Measurements from ENCODE around the gene PHYKPL. TPM values are rescaled to one million over a fixed set of nuclear protein-coding genes. Genes with fewer than 3 reads are reported as not detected.

Gene PHYKPL
- total and polyA plus RNA-seq, 7 donors = 22.3 to 51.6 (median 43.4) TPM

DNA sequence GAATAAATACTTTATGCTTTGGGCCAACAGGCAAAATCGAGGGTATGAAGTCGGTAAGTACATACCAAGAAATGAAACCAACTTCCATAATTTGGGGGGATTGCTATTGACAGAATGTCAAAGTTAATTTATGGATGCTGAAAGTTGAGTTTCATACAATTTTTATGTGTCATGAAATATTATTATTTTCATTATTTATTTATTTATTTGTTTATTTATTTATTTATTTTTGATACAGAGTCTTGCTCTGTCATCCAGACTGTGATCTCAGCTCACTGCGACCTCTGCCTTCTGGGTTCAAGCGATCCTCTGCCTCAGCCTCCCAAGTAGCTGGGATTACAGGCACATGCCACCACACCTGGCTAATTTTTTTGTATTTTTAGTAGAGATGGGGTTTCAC is 40.9 kb downstream of the PHYKPL start:
- H3K36me3 ChIP-seq (ENCODE audit: insufficient read depth in 1 of 2, low read depth in 1 of 2) = no peaks in the 10 kb centered on the region
- H3K4me3 ChIP-seq = no peak overlapping the region
- H3K9me3 ChIP-seq = no peaks in the 10 kb centered on the region
- intact Hi-C loops (cut with DNase I) = no loop called here
- no peaks in the 10 kb centered on the region for H3K4me1 ChIP-seq
- ATAC-seq (no peak), DNase-seq (no peak)
- TF ChIP-seq, protein P1, sequence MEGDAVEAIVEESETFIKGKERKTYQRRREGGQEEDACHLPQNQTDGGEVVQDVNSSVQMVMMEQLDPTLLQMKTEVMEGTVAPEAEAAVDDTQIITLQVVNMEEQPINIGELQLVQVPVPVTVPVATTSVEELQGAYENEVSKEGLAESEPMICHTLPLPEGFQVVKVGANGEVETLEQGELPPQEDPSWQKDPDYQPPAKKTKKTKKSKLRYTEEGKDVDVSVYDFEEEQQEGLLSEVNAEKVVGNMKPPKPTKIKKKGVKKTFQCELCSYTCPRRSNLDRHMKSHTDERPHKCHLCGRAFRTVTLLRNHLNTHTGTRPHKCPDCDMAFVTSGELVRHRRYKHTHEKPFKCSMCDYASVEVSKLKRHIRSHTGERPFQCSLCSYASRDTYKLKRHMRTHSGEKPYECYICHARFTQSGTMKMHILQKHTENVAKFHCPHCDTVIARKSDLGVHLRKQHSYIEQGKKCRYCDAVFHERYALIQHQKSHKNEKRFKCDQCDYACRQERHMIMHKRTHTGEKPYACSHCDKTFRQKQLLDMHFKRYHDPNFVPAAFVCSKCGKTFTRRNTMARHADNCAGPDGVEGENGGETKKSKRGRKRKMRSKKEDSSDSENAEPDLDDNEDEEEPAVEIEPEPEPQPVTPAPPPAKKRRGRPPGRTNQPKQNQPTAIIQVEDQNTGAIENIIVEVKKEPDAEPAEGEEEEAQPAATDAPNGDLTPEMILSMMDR (IDR thresholded peaks at IDR 0.05) = no peak
- no peak overlapping the region for H3K27ac ChIP-seq
- WGBS, 3 donors = 69 to 81% (median 81%) methylated on average over 4 of the region's 4 CpGs
- no peaks in the 10 kb centered on the region for H3K27me3 ChIP-seq (ENCODE audit: insufficient read depth in 3 of 3, low read length in 2 of 3)

DNA sequence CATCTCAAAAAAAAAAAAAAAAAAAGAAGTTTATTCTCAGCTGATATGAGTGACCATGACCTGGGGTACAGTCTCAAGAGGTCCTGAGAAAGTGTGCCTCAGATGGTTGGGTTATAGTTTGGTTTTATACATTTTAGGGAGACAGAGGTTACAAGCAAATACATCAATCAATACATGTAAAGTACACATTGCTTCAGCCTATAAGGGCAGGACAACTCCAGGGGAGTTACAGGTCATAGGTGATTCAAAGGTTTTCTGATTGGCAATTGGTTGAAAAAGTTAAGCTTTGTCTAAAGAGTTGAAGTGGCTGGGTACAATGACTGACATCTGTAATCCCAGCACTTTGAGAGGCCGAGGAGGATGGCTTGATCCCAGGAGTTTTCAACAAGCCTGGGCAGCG is 43.2 kb downstream of the PHYKPL start:
- Histone ChIP-seq H3K27me3 (ENCODE audit: insufficient read depth in 3 of 3, low read length in 2 of 3) (no peaks in the 10 kb centered on the region), H3K9me3 (no peaks in the 10 kb centered on the region), H3K4me3 (no peak overlapping the region), H3K4me1 (no peaks in the 10 kb centered on the region), H3K36me3 (ENCODE audit: insufficient read depth in 1 of 2, low read depth in 1 of 2) (no peaks in the 10 kb centered on the region), H3K27ac (no peak overlapping the region)
- DNase-seq (no peak), ATAC-seq (no peak)
- intact Hi-C loops (cut with DNase I) = no loop called here
- WGBS, 3 donors = 39 to 66% (median 48%) methylated on average over 2 of the region's 2 CpGs
- TF ChIP-seq, protein P1 (IDR thresholded peaks at IDR 0.05) = no peak

DNA sequence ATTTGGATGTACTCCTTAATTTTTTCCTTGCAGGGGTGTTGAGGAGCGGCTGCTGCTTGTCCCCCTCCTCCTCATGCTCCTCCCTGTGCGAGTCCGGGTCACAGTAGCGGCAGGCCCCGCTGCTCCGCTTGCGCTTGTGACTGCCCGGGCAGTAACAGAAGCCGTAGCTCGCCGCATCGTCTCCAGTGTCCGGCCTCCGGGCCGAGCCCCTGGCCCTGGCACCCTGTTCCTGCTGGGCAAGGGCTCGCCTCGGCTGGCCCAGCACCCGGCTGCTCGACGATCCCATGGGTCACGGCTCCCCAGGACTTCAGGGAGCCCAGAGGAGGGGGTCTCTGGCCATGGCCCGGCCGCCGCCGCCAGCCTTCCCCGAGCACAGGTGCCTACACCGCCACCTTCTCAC is 45.6 kb downstream of the PHYKPL start, which contains the start of gene GMCL2:
GMCL2 (minus strand) TSS at position 358 of the 400 bp plus-strand sequence; CDS start at position 286, 72 bp downstream.
- DNase-seq = no peak
- 60 to 93% (median 76%) methylated on average over 24 to 27 of the region's 27 CpGs for WGBS, 3 donors
- H3K36me3 ChIP-seq (ENCODE audit: insufficient read depth in 1 of 2, low read depth in 1 of 2) = no peaks in the 10 kb centered on the region
- no peak within 1 kb of the TSS for H3K4me3 ChIP-seq
- no peak within 1 kb of the TSS for H3K27ac ChIP-seq
- intact Hi-C loops (cut with DNase I) = no loop called here
- no peaks in the 10 kb centered on the region for H3K9me3 ChIP-seq
- no peak for ATAC-seq
- no peaks in the 10 kb centered on the region for H3K27me3 ChIP-seq (ENCODE audit: insufficient read depth in 3 of 3, low read length in 2 of 3)
- no peaks in the 10 kb centered on the region for H3K4me1 ChIP-seq
- TF ChIP-seq, protein P1 (IDR thresholded peaks at IDR 0.05) = no peak

DNA sequence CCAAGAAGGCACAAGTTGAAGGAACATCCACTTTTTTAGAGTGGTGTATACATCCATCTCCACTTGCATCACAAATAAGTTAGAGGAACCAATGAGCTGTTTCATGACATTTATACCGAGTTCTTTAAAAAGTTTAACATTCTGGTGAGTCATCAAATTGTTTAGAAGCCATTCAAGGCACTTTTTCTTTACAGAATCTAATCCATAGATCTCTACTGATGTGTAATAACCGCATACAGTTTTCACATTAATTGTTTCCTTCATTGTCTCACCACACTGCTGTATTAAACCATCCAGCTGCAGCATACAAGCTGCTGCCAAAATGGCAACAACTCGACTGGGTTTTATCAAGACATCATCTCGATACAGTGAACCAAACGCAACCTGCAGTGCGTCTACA is 46.2 kb downstream of the PHYKPL start:
- no peaks in the 10 kb centered on the region for H3K36me3 ChIP-seq (ENCODE audit: insufficient read depth in 1 of 2, low read depth in 1 of 2)
- H3K4me1 ChIP-seq = no peaks in the 10 kb centered on the region
- WGBS, 3 donors = 58 to 65% (median 63%) methylated on average over 6 of the region's 6 CpGs
- intact Hi-C loops (cut with DNase I) = no loop called here
- TF ChIP-seq, protein P1 (IDR thresholded peaks at IDR 0.05) = no peak
- no peak for ATAC-seq
- no peak overlapping the region for H3K4me3 ChIP-seq
- no peaks in the 10 kb centered on the region for H3K27me3 ChIP-seq (ENCODE audit: insufficient read depth in 3 of 3, low read length in 2 of 3)
- no peaks in the 10 kb centered on the region for H3K9me3 ChIP-seq
- no peak for DNase-seq
- H3K27ac ChIP-seq = no peak overlapping the region

DNA sequence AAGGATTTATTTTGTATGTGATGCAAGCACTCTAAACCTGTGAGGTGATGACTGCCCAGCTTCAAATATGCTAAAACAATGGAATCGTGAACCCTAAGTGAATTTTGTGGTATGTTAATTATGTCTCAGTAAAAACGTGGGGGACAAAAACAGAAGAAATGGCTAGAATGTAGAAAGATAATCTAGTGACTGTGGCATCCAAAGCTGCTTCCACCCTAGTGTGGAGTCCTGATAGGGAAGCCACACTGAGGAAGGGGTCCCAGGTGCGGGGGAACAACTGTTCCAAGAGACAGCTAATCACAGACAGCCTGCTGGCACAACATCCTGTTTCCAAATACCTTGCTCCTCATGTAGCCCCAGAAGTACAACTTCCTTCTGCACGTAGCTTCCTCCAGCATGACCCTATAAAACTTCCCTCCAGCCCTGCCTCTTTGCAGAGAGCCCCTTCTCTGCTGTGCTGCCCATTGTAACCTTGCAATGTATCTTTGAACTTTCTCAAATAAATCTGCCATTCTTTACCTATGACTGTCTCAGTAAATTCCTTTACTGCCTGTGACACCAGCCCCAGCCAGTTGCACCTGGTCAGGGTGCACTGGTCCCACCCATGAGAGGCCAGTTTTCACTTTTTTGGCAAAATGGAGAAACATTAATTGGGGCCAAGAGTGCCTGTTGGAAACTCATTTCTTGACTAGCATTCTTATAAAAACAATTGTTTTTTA is 50.3 kb downstream of the PHYKPL start:
- ATAC-seq = no peak
- intact Hi-C loops (cut with DNase I) = no loop called here
- no peaks in the 10 kb centered on the region for H3K4me1 ChIP-seq
- H3K9me3 ChIP-seq = no peaks in the 10 kb centered on the region
- DNase-seq = no peak
- no peak overlapping the region for H3K4me3 ChIP-seq
- TF ChIP-seq, protein P1 (IDR thresholded peaks at IDR 0.05) = no peak
- WGBS, 3 donors = 46 to 53% (median 50%) methylated on average over 4 of the region's 4 CpGs
- H3K36me3 ChIP-seq (ENCODE audit: insufficient read depth in 1 of 2, low read depth in 1 of 2) = no peaks in the 10 kb centered on the region
- peaks cover 0 to 2% (median 0%) of the 10 kb centered on the region in 3 donors for H3K27me3 ChIP-seq (ENCODE audit: insufficient read depth in 3 of 3, low read length in 2 of 3)
- no peak overlapping the region for H3K27ac ChIP-seq

Data from psoas muscle (tissue), 8 donors.